K562 (cell line): ENCODE measurements around the gene SHC1. TPM values are rescaled to one million over a fixed set of nuclear protein-coding genes. Genes with fewer than 3 reads are reported as not detected.
A peak's percentile ranks its signal among the peaks of the same experiment; 100 is the strongest.

Source experiments
- BHLHE40 ChIP-seq: IDR thresholded peaks from 2 replicates; pipeline ENCODE4 v1.6.1; 2011; ENCODE audit warnings: low read length, improper control_type of control experiment
- BRD9 ChIP-seq: fragments of 450-650 bp; IDR thresholded peaks from 2 replicates; pipeline ENCODE4 v1.6.1; 2018; ENCODE audit warnings: low read depth; ENCODE audit not compliant: partially characterized antibody
- CEBPB ChIP-seq: fragments of 450-650 bp; IDR thresholded peaks from 2 replicates; pipeline ENCODE4 v1.6.1; 2016; ENCODE audit warnings: missing genetic modification characterization, missing compliant biosample characterization
- MAZ ChIP-seq, 2 experiments: fragments of 450-650 bp in 1 of 2; sonication (generic) in 1 of 2; formaldehyde crosslinking; IDR thresholded peaks in 1 of 2; conservative IDR thresholded peaks in 1 of 2; 2 replicates each; pipeline versions ENCODE4 v1.4.0 to v1.5.0; 2020; ENCODE audit warnings: mild to moderate bottlenecking in 1 of 2, missing genetic modification reagents in 1 of 2
- MCM3 ChIP-seq: fragments of 450-650 bp; IDR thresholded peaks from 2 replicates; pipeline ENCODE4 v1.6.1; 2016
- MEIS2 ChIP-seq: fragments of 450-650 bp; IDR thresholded peaks from 2 replicates; pipeline ENCODE4 v1.6.1; 2014; ENCODE audit warnings: mild to moderate bottlenecking; ENCODE audit not compliant: partially characterized antibody
- MYC ChIP-seq, 2 experiments: fragments of 250-450 bp in 1 of 2; sonication (Bioruptor Pico) in 1 of 2; IDR thresholded peaks; 2 replicates each; pipeline versions ENCODE4 v1.5.1 to v1.6.1; 2012 to 2021; ENCODE audit warnings: low read depth in 2 of 2, borderline replicate concordance in 1 of 2, improper control_type of control experiment in 1 of 2, low read length in 1 of 2, mild to moderate bottlenecking in 1 of 2, moderate library complexity in 1 of 2
- NKRF ChIP-seq: fragments of 450-650 bp; IDR thresholded peaks from 2 replicates; pipeline ENCODE4 v1.6.1; 2016; ENCODE audit warnings: borderline replicate concordance
- PRDM10 ChIP-seq: fragments of 450-650 bp; IDR thresholded peaks from 2 replicates; pipeline ENCODE4 v1.6.1; 2018; ENCODE audit not compliant: partially characterized antibody
- RBM14 ChIP-seq: fragments of 200-400 bp; formaldehyde crosslinking; IDR thresholded peaks from 2 replicates; pipeline ENCODE4 v1.6.1; 2018; ENCODE audit warnings: low read depth, mild to moderate bottlenecking, low read length, moderate library complexity, borderline replicate concordance; ENCODE audit not compliant: insufficient read depth
- SMARCA4 ChIP-seq: fragments of 450-650 bp; IDR thresholded peaks from 2 replicates; pipeline ENCODE4 v1.6.1; 2016
- TBL1XR1 ChIP-seq, 2 experiments: IDR thresholded peaks; 2 replicates each; pipeline ENCODE4 v1.6.1; 2012; ENCODE audit warnings: improper control_type of control experiment in 2 of 2, low read length in 2 of 2, mild to moderate bottlenecking in 1 of 2
- ZBTB9 ChIP-seq: fragments of 450-650 bp; formaldehyde crosslinking; IDR thresholded peaks from 2 replicates; pipeline ENCODE4 v1.4.0; 2020; ENCODE audit warnings: mild to moderate bottlenecking, moderate library complexity
- ZNF395 ChIP-seq: fragments of 200-800 bp; sonication (Bioruptor generic); IDR thresholded peaks from 2 replicates; pipeline ENCODE4 v1.6.1; 2017; ENCODE audit warnings: missing genetic modification characterization, missing compliant biosample characterization
- ZNF707 ChIP-seq: fragments of 250-450 bp; sonication (Bioruptor Pico); conservative IDR thresholded peaks from 2 replicates; pipeline ENCODE4 v1.8.0; 2022; ENCODE audit warnings: inconsistent platforms, mild to moderate bottlenecking, moderate library complexity
- polyA plus RNA-seq, 8 experiments: library from polyadenylated mRNA; depleted of rRNA in 4 of 8; stranded (reverse) in 5 of 8; unstranded in 3 of 8; fragments of >200 nt; fragmentation: Nextera tagmentation in 2 of 8; fragmentation: Illumina TruSeq in 1 of 8; extraction: Ambion mirVana in 2 of 8; extraction: Trizol in 1 of 8; gene quantifications; 2 replicates each; pipeline versions ENCODE4 v1.2.1 to v1.2.3, GENCODE V29; 2011 to 2014; ENCODE audit warnings: inconsistent platforms in 1 of 8, missing spikeins in 1 of 8
- total RNA-seq, 7 experiments: library from RNA; depleted of rRNA in 6 of 7; stranded (reverse); fragments of >200 nt in 6 of 7; fragmentation: Illumina TruSeq in 2 of 7; extraction: Trizol in 2 of 7; gene quantifications; 2 replicates each; pipeline versions ENCODE4 v1.2.1 to v1.2.3, GENCODE V29; 2011 to 2021; ENCODE audit warnings: low replicate concordance in 1 of 7

The SHC1 gene
- total and polyA plus RNA-seq, 9 of the 15 experiments (the other 6 are each of a cell fraction or from before 2014, with no cell fraction given), result 4.1 to 113 (median 51.9) TPM

GRCh38 chr1:154975409-154976059 is 5.0 kb upstream of the SHC1 start (continued):
- TF ChIP-seq NKRF, result peak; percentile 21; the same call in 1 of the 2 replicates
- TF ChIP-seq BHLHE40, result no peak
- no peak for TF ChIP-seq MCM3
- no peak for TF ChIP-seq ZNF707 (CRISPR knock-in tag)
- TF ChIP-seq CEBPB (tag), result peak; percentile 36; the same call in 1 of the 2 replicates
- peak; percentile 33 for TF ChIP-seq BRD9
- TF ChIP-seq ZNF395, result no peak
- TF ChIP-seq TBL1XR1 (IDR thresholded peaks at IDR 0.05; ENCODE audit: low read length in 2 of 2), result 0 out of 4 replicates have a peak, but pooled peaks of 1 of the 2 experiments have one; percentile 14
- 0 out of 2 replicates have a peak, but pooled peaks have one; percentile 12 for TF ChIP-seq SMARCA4
- peak; percentile 45 for TF ChIP-seq MEIS2
- peak; percentile 33 for TF ChIP-seq PRDM10
- no peak for TF ChIP-seq RBM14
- TF ChIP-seq MAZ (CRISPR knock-in tag; conservative IDR thresholded peaks at IDR 0.05 in 1 of 2, IDR thresholded peaks at IDR 0.05 in 1 of 2), result peak; percentile 18 to 54; a peak in 3 of 4 replicates
- peak; percentile 62 for TF ChIP-seq ZBTB9
- TF ChIP-seq MYC (IDR thresholded peaks at IDR 0.05; ENCODE audit: low read depth, low read length), result peak; percentile 22; the same call in 1 of the 2 replicates
- TF ChIP-seq MYC (CRISPR knock-in tag; IDR thresholded peaks at IDR 0.05; ENCODE audit: borderline replicate concordance, low read depth), result no peak
